ENCODE data around the gene TPCN1.
A peak's percentile ranks its signal among the peaks of the same experiment; 100 is the strongest.

TPCN1 gene

GRCh38 chr12:113191227-113191626 is 30.0 kb upstream of the TPCN1 start:
- ChIA-PET CTCF (interaction anchor here (1.4 kb wide), 1 partner anchor 234 kb away, joined by 5 read pairs; no protein-coding TSS in a partner anchor), POLR2A (interaction anchor here (1.0 kb wide), 1 partner anchor 30 kb away, joined by 3 read pairs; the partner anchor contains the start of gene TPCN1)
- no peaks in the 10 kb centered on the region for H3K9me3 ChIP-seq (ENCODE audit: control insufficient read depth, insufficient read depth, low read depth, low read length)
- no peak for TF ChIP-seq ZBTB17 (tag by site-specific recombination; IDR thresholded peaks at IDR 0.05)
- H3K27ac ChIP-seq (ENCODE audit: extremely low read depth, low read depth, low read length), result no peak overlapping the region
- peaks cover 1% of the 10 kb centered on the region; the same call in 1 of the 2 replicates for H3K4me1 ChIP-seq (ENCODE audit: control insufficient read depth, insufficient read depth, low read length)
- H3K36me3 ChIP-seq (ENCODE audit: control insufficient read depth in 2 of 2, insufficient read depth in 1 of 2, low read length in 2 of 2), result peaks cover 13 to 51% of the 10 kb centered on the region in 2 experiments; a peak in 2 of 3 replicates
- no peak overlapping the region for H3K4me3 ChIP-seq (ENCODE audit: low read depth, low read length)

- ChIA-PET POLR2A (interaction anchor here (1.0 to 1.3 kb wide), 2 partner anchors 9 to 140 kb away, joined by 3 to 4 read pairs; no protein-coding TSS in a partner anchor), CTCF (interaction anchor here (0.6 to 2.2 kb wide), 8 partner anchors 8 to 131 kb away, joined by 3 to 6 read pairs (median 4); no protein-coding TSS in a partner anchor)
- H3K4me3 ChIP-seq (ENCODE audit: low read depth, low read length), result no peak overlapping the region
- TF ChIP-seq ZNF561 (tag by site-specific recombination; IDR thresholded peaks at IDR 0.05; ENCODE audit: borderline replicate concordance) (no peak), ZIC2 (tag by site-specific recombination; IDR thresholded peaks at IDR 0.05) (peak; percentile 65)
- no peaks in the 10 kb centered on the region for H3K9me3 ChIP-seq (ENCODE audit: control insufficient read depth, insufficient read depth, low read depth, low read length)
- H3K27ac ChIP-seq (ENCODE audit: extremely low read depth, low read depth, low read length), result no peak overlapping the region
- H3K36me3 ChIP-seq (ENCODE audit: control insufficient read depth in 2 of 2, insufficient read depth in 1 of 2, low read length in 2 of 2), result peaks cover 4 to 26% of the 10 kb centered on the region in 2 experiments; a peak in 2 of 3 replicates
- H3K4me1 ChIP-seq (ENCODE audit: control insufficient read depth, insufficient read depth, low read length), result no peaks in the 10 kb centered on the region
Measured at GRCh38 chr12:113194971-113195391, 26.3 kb upstream of the TPCN1 start.

GRCh38 chr12:113195598-113195997 is 25.7 kb upstream of the TPCN1 start:
- peaks cover 0 to 23% of the 10 kb centered on the region in 2 experiments; a peak in 2 of 3 replicates for H3K36me3 ChIP-seq (ENCODE audit: control insufficient read depth in 2 of 2, insufficient read depth in 1 of 2, low read length in 2 of 2)
- no peak for TF ChIP-seq ZNF140 (tag by site-specific recombination; IDR thresholded peaks at IDR 0.05)
- no peak for TF ChIP-seq ZNF211 (tag by site-specific recombination; IDR thresholded peaks at IDR 0.05; ENCODE audit: low read depth)
- TF ChIP-seq ZNF654 (tag by site-specific recombination; IDR thresholded peaks at IDR 0.05; ENCODE audit: low read depth), result no peak
- TF ChIP-seq ZNF2 (tag by site-specific recombination; IDR thresholded peaks at IDR 0.05), result no peak
- no peak for TF ChIP-seq ZBTB44 (tag by site-specific recombination; IDR thresholded peaks at IDR 0.05)
- TF ChIP-seq ZNF26 (tag by site-specific recombination; IDR thresholded peaks at IDR 0.05), result no peak
- no peak for TF ChIP-seq SETDB1 (IDR thresholded peaks at IDR 0.05; ENCODE audit: insufficient read length, low read length)
- TF ChIP-seq PBX3 (CRISPR knock-in tag; IDR thresholded peaks at IDR 0.05), result no peak
- no peak for TF ChIP-seq ZNF341 (tag by site-specific recombination; IDR thresholded peaks at IDR 0.05; ENCODE audit: low read depth)
- no peak for TF ChIP-seq GLIS1 (tag by site-specific recombination; IDR thresholded peaks at IDR 0.05)
- TF ChIP-seq ZNF23 (tag by site-specific recombination; IDR thresholded peaks at IDR 0.05; ENCODE audit: borderline replicate concordance), result no peak
- no peak for TF ChIP-seq ZNF792 (tag by site-specific recombination; IDR thresholded peaks at IDR 0.05)
- no peak for TF ChIP-seq ZNF274 (IDR thresholded peaks at IDR 0.05; ENCODE audit: low read length)
- TF ChIP-seq ZNF274 (tag by site-specific recombination; IDR thresholded peaks at IDR 0.05; ENCODE audit: borderline replicate concordance), result no peak
- no peak for TF ChIP-seq ZNF518A (tag by site-specific recombination; conservative IDR thresholded peaks at IDR 0.05; ENCODE audit: low read depth)
- TF ChIP-seq ZNF777 (tag by site-specific recombination; IDR thresholded peaks at IDR 0.05; ENCODE audit: borderline replicate concordance), result no peak
- no peak for TF ChIP-seq YY2 (tag by site-specific recombination; IDR thresholded peaks at IDR 0.05)
- TF ChIP-seq ZNF324 (tag by site-specific recombination; IDR thresholded peaks at IDR 0.05), result no peak
- TF ChIP-seq ZNF169 (tag by site-specific recombination; IDR thresholded peaks at IDR 0.05), result no peak
- CTCF ChIA-PET, result interaction anchor here (0.7 to 2.3 kb wide), 7 partner anchors 9 to 230 kb away, joined by 3 to 7 read pairs (median 5); no protein-coding TSS in a partner anchor
- H3K4me3 ChIP-seq (ENCODE audit: low read depth, low read length), result no peak overlapping the region
- no peaks in the 10 kb centered on the region for H3K4me1 ChIP-seq (ENCODE audit: control insufficient read depth, insufficient read depth, low read length)
- H3K9me3 ChIP-seq (ENCODE audit: control insufficient read depth, insufficient read depth, low read depth, low read length), result no peaks in the 10 kb centered on the region
- no peak overlapping the region for H3K27ac ChIP-seq (ENCODE audit: extremely low read depth, low read depth, low read length)
- POLR2A ChIA-PET, result interaction anchor here (1.0 to 1.3 kb wide), 2 partner anchors 8 to 140 kb away, joined by 3 to 4 read pairs; no protein-coding TSS in a partner anchor

All from HEK293 (cell line).